ENCODE data around the gene DPH7. TPM values are rescaled to one million over a fixed set of nuclear protein-coding genes. Genes with fewer than 3 reads are reported as not detected.
A peak's percentile ranks its signal among the peaks of the same experiment; 100 is the strongest.
"Not testable (repeated sequence)": the region's sequence is repeated elsewhere in the genome, so short reads cannot be mapped to it uniquely, and the experiment has no call there.

Gene DPH7
- total RNA-seq, 2 experiments from 2014 or later: 32.4 to 36.6 TPM

GRCh38 chr9:137604345-137605086 is 25.8 kb upstream of the DPH7 start:
- intact Hi-C loops (cut with micrococcal nuclease): loop anchor here (1.0 kb wide), 5 partner anchors 14 to 150 kb away; partner anchors contain the start of genes MRPL41 and ZMYND19
- peak overlapping the region; percentile 47 for H3K4me3 Mint-ChIP-seq
- no peak for DNase-seq
- CTCF ChIA-PET: no interaction called here
- H3K4me1 Mint-ChIP-seq (ENCODE audit: low read depth): peaks cover 13% of the 10 kb centered on the region
- no peaks in the 10 kb centered on the region for H3K36me3 Mint-ChIP-seq (ENCODE audit: low read depth)
- H3K27me3 Mint-ChIP-seq (ENCODE audit: low read depth): no peaks in the 10 kb centered on the region
- no peaks in the 10 kb centered on the region for H3K9me3 Mint-ChIP-seq
- no peak overlapping the region for H3K27ac Mint-ChIP-seq

GRCh38 chr9:137603879-137604278 is 25.2 kb upstream of the DPH7 start:
- Mint-ChIP-seq H3K4me3 (peak overlapping the region; percentile 47), H3K9me3 (no peaks in the 10 kb centered on the region), H3K36me3 (ENCODE audit: low read depth) (no peaks in the 10 kb centered on the region), H3K27ac (no peak overlapping the region), H3K4me1 (ENCODE audit: low read depth) (peaks cover 13% of the 10 kb centered on the region), H3K27me3 (ENCODE audit: low read depth) (no peaks in the 10 kb centered on the region)
- CTCF ChIA-PET: no interaction called here
- DNase-seq: no peak
- intact Hi-C loops (cut with micrococcal nuclease): no loop called here

GRCh38 chr9:137602661-137603060 is 23.9 kb upstream of the DPH7 start:
- no peak overlapping the region for H3K27ac Mint-ChIP-seq
- peaks cover 12% of the 10 kb centered on the region for H3K4me1 Mint-ChIP-seq (ENCODE audit: low read depth)
- intact Hi-C loops (cut with micrococcal nuclease): no loop called here
- H3K36me3 Mint-ChIP-seq (ENCODE audit: low read depth): no peaks in the 10 kb centered on the region
- no peaks in the 10 kb centered on the region for H3K27me3 Mint-ChIP-seq (ENCODE audit: low read depth)
- H3K4me3 Mint-ChIP-seq: no peak overlapping the region
- no peak for DNase-seq
- CTCF ChIA-PET: no interaction called here
- H3K9me3 Mint-ChIP-seq: no peaks in the 10 kb centered on the region

- CTCF ChIA-PET: no interaction called here
- Mint-ChIP-seq H3K36me3 (ENCODE audit: low read depth) (no peaks in the 10 kb centered on the region), H3K4me1 (ENCODE audit: low read depth) (no peaks in the 10 kb centered on the region), H3K9me3 (no peaks in the 10 kb centered on the region), H3K4me3 (no peak overlapping the region), H3K27me3 (ENCODE audit: low read depth) (no peaks in the 10 kb centered on the region), H3K27ac (no peak overlapping the region)
- no peak for DNase-seq
- intact Hi-C loops (cut with micrococcal nuclease): no loop called here
Measured at GRCh38 chr9:137598943-137599342, 20.2 kb upstream of the DPH7 start.

GRCh38 chr9:137596577-137596976 is 17.9 kb upstream of the DPH7 start:
- H3K27me3 Mint-ChIP-seq (ENCODE audit: low read depth); H3K36me3 Mint-ChIP-seq (ENCODE audit: low read depth); H3K4me3 Mint-ChIP-seq; CTCF ChIA-PET; DNase-seq; H3K4me1 Mint-ChIP-seq (ENCODE audit: low read depth); H3K27ac Mint-ChIP-seq; H3K9me3 Mint-ChIP-seq; intact Hi-C loops (cut with micrococcal nuclease): not testable (repeated sequence)

GRCh38 chr9:137593176-137593575 is 14.5 kb upstream of the DPH7 start:
- no peaks in the 10 kb centered on the region for H3K9me3 Mint-ChIP-seq
- peaks cover 14% of the 10 kb centered on the region for H3K4me1 Mint-ChIP-seq (ENCODE audit: low read depth)
- H3K36me3 Mint-ChIP-seq (ENCODE audit: low read depth): peaks cover 5% of the 10 kb centered on the region
- no peaks in the 10 kb centered on the region for H3K27me3 Mint-ChIP-seq (ENCODE audit: low read depth)
- H3K27ac Mint-ChIP-seq: no peak overlapping the region
- DNase-seq: no peak
- intact Hi-C loops (cut with micrococcal nuclease): no loop called here
- H3K4me3 Mint-ChIP-seq: no peak overlapping the region
- CTCF ChIA-PET: no interaction called here

- Mint-ChIP-seq H3K4me3 (no peak overlapping the region), H3K4me1 (ENCODE audit: low read depth) (peaks cover 18% of the 10 kb centered on the region), H3K36me3 (ENCODE audit: low read depth) (peaks cover 9% of the 10 kb centered on the region), H3K9me3 (no peaks in the 10 kb centered on the region), H3K27ac (no peak overlapping the region), H3K27me3 (ENCODE audit: low read depth) (no peaks in the 10 kb centered on the region)
- CTCF ChIA-PET: no interaction called here
- intact Hi-C loops (cut with micrococcal nuclease): no loop called here
- no peak for DNase-seq
Measured at GRCh38 chr9:137592767-137593166, 14.0 kb upstream of the DPH7 start.

GRCh38 chr9:137590469-137591383 is 12.0 kb upstream of the DPH7 start, which contains the start of gene ZMYND19:
Gene ZMYND19 (minus strand): TSS chr9:137590512. CDS start chr9:137590263, 249 bp downstream.
- Mint-ChIP-seq H3K4me1 (ENCODE audit: low read depth) (peaks cover 21% of the 10 kb centered on the region), H3K36me3 (ENCODE audit: low read depth) (peaks cover 19% of the 10 kb centered on the region), H3K4me3 (peak within 1 kb of the TSS; percentile 97), H3K27ac (peak within 1 kb of the TSS; percentile 89), H3K9me3 (no peaks in the 10 kb centered on the region), H3K27me3 (ENCODE audit: low read depth) (no peaks in the 10 kb centered on the region)
- intact Hi-C loops (cut with micrococcal nuclease): loop anchor here (1.0 to 2.0 kb wide), 3 partner anchors 12 to 28 kb away; partner anchors contain the start of genes ARRDC1, DPH7 and EHMT1
- CTCF ChIA-PET: interaction anchor here (0.9 to 1.1 kb wide), 2 partner anchors 10 to 185 kb away, joined by 3 read pairs; no protein-coding TSS in a partner anchor
- peak; percentile 88 for DNase-seq

GRCh38 chr9:137590123-137590468 is 11.4 kb upstream of the DPH7 start:
- intact Hi-C loops (cut with micrococcal nuclease): loop anchor here (1.0 to 2.0 kb wide), 3 partner anchors 12 to 29 kb away; partner anchors contain the start of genes ARRDC1, DPH7 and EHMT1
- no peaks in the 10 kb centered on the region for H3K9me3 Mint-ChIP-seq
- peaks cover 21% of the 10 kb centered on the region for H3K4me1 Mint-ChIP-seq (ENCODE audit: low read depth)
- CTCF ChIA-PET: interaction anchor here (0.9 to 1.1 kb wide), 2 partner anchors 10 to 184 kb away, joined by 3 read pairs; no protein-coding TSS in a partner anchor
- H3K27me3 Mint-ChIP-seq (ENCODE audit: low read depth): no peaks in the 10 kb centered on the region
- no peak for DNase-seq
- no peak overlapping the region for H3K4me3 Mint-ChIP-seq
- peaks cover 19% of the 10 kb centered on the region for H3K36me3 Mint-ChIP-seq (ENCODE audit: low read depth)
- no peak overlapping the region for H3K27ac Mint-ChIP-seq

GRCh38 chr9:137589441-137590122 is 10.9 kb upstream of the DPH7 start:
- Mint-ChIP-seq H3K27me3 (ENCODE audit: low read depth) (no peaks in the 10 kb centered on the region), H3K4me3 (peak overlapping the region; percentile 82), H3K9me3 (no peaks in the 10 kb centered on the region), H3K27ac (no peak overlapping the region), H3K36me3 (ENCODE audit: low read depth) (peaks cover 19% of the 10 kb centered on the region), H3K4me1 (ENCODE audit: low read depth) (peaks cover 21% of the 10 kb centered on the region)
- intact Hi-C loops (cut with micrococcal nuclease): loop anchor here (1.0 to 2.0 kb wide), 3 partner anchors 11 to 29 kb away; partner anchors contain the start of genes ARRDC1, DPH7 and EHMT1
- CTCF ChIA-PET: interaction anchor here (0.9 to 1.3 kb wide), 2 partner anchors 9 to 10 kb away, joined by 3 to 14 read pairs; partner anchors contain the start of gene DPH7
- no peak for DNase-seq

- no peak for DNase-seq
- CTCF ChIA-PET: interaction anchor here (0.6 to 1.3 kb wide), 3 partner anchors 9 to 540 kb away, joined by 3 to 14 read pairs (median 3); partner anchors contain the start of genes DPH7 and MRPL41
- Mint-ChIP-seq H3K9me3 (no peaks in the 10 kb centered on the region), H3K4me3 (peak overlapping the region; percentile 82), H3K4me1 (ENCODE audit: low read depth) (peaks cover 21% of the 10 kb centered on the region), H3K27me3 (ENCODE audit: low read depth) (no peaks in the 10 kb centered on the region), H3K36me3 (ENCODE audit: low read depth) (peaks cover 19% of the 10 kb centered on the region), H3K27ac (no peak overlapping the region)
- intact Hi-C loops (cut with micrococcal nuclease): no loop called here
Measured at GRCh38 chr9:137588891-137589290, 10.2 kb upstream of the DPH7 start.

- no peaks in the 10 kb centered on the region for H3K9me3 Mint-ChIP-seq
- intact Hi-C loops (cut with micrococcal nuclease): no loop called here
- no peak for DNase-seq
- peak overlapping the region; percentile 82 for H3K4me3 Mint-ChIP-seq
- no peak overlapping the region for H3K27ac Mint-ChIP-seq
- peaks cover 21% of the 10 kb centered on the region for H3K4me1 Mint-ChIP-seq (ENCODE audit: low read depth)
- CTCF ChIA-PET: interaction anchor here (0.6 to 1.6 kb wide), 4 partner anchors 9 to 539 kb away, joined by 3 to 14 read pairs (median 4); partner anchors contain the start of genes DPH7 and MRPL41
- no peaks in the 10 kb centered on the region for H3K27me3 Mint-ChIP-seq (ENCODE audit: low read depth)
- peaks cover 23% of the 10 kb centered on the region for H3K36me3 Mint-ChIP-seq (ENCODE audit: low read depth)
Measured at GRCh38 chr9:137588311-137588710, 9.6 kb upstream of the DPH7 start.

Data from activated naive CD4-positive, alpha-beta T cell treated with anti-CD3 and anti-CD28 coated beads for 36 hours (primary cell).